GM18498 (cell line): ENCODE results near the gene OR56A1.

ENCODE experiments used
- ATAC-seq: cut with Tn5 transposase; IDR thresholded peaks from one replicate; pipeline ENCODE4 v1.9.1; 2021; ENCODE audit warnings: mild to moderate bottlenecking, moderate library complexity; ENCODE audit not compliant: unreplicated experiment

The OR56A1 gene

GRCh38 chr11:5992150-5992549, 38.4 kb downstream of the OR56A1 start:
- no peak for ATAC-seq

- ATAC-seq = no peak
Measured at GRCh38 chr11:5989203-5989602, 41.4 kb downstream of the OR56A1 start.

- no peak for ATAC-seq
Measured at GRCh38 chr11:5986885-5987284, 43.7 kb downstream of the OR56A1 start, which contains the start of gene OR52L1. Gene OR52L1 (minus strand): TSS chr11:5986985. CDS start chr11:5986930, 55 bp downstream.

- no peak for ATAC-seq
Measured at GRCh38 chr11:5983443-5983842, 47.1 kb downstream of the OR56A1 start.

- no peak for ATAC-seq
Measured at GRCh38 chr11:5973530-5973929, 57.0 kb downstream of the OR56A1 start.
